SHP77 treated with DMSO at 0.1 percent for 48 hours (cell line): ENCODE measurements around the gene ENDOV.

Experiments
- DNase-seq: peaks from one replicate; lab custom pipeline; 2025; lab: John Stamatoyannopoulos, UW

The ENDOV gene

DNA sequence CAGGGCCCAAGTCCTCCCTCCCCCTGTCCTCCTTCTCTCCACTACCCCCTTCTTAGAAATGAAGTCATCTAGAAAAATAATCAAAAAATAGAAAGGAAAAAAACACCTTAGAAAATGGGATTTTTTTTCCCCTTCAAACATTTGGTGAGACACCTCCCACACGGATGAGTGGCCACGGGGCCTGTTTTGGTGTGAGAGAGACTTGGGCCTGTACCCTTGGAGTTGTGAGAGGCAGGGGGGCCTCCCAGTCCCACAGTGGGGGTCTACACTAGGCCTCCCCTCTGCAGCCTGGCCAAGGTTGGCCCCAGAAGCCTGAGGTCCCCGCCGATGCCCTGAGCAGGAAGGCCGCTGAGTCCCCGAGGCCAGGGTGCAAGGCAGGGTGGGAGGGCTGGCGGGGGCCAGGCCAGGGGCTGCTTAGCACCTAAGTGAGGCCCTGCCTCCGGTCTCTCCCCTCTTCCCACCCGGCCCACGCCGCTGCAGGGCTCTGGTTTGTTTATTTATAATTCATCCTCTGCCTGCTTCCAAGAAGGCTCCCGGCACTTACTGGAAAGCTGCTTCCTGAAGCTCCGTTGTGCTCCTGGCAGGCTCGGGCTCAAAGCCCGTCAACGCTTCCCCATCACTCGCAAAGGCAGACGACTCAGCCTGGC lies 35.1 kb downstream of the ENDOV start:
- no peak for DNase-seq

DNA sequence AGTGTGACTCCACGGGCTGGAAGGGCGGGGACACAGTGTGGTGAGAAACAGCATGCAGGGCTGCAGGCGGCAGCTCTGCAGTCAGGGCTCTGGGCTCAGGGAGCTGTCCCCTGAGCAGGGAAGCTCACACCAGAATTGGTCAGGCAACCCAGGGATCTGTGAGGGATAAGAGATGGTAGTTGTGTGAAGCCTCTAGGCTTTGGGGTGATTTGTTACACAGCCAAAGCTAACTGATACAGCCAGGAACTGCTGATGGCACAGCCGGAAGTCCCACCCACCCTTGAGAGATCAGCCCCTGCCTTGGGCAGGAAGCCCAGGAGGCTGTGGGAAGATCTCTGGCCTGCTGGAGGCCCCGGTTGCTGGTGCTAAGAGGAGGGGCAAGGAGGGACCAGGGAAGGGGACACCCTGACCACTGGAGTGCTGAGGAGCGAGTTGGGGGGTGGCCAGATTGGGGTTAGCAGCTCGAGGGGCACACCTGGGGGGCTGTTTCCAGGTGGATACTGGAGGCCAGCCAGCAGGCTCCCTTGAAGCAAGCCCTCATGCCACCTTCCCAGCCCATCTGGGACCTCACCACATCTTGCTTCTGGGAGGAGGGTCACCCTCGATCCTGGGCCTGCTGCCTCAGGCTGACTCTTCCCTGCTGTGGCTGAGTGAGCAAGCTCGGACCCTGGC lies 36.3 kb downstream of the ENDOV start:
- no peak for DNase-seq

GRCh38 chr17:80452173-80452915 lies 37.4 kb downstream of the ENDOV start:
- DNase-seq = no peak

DNA sequence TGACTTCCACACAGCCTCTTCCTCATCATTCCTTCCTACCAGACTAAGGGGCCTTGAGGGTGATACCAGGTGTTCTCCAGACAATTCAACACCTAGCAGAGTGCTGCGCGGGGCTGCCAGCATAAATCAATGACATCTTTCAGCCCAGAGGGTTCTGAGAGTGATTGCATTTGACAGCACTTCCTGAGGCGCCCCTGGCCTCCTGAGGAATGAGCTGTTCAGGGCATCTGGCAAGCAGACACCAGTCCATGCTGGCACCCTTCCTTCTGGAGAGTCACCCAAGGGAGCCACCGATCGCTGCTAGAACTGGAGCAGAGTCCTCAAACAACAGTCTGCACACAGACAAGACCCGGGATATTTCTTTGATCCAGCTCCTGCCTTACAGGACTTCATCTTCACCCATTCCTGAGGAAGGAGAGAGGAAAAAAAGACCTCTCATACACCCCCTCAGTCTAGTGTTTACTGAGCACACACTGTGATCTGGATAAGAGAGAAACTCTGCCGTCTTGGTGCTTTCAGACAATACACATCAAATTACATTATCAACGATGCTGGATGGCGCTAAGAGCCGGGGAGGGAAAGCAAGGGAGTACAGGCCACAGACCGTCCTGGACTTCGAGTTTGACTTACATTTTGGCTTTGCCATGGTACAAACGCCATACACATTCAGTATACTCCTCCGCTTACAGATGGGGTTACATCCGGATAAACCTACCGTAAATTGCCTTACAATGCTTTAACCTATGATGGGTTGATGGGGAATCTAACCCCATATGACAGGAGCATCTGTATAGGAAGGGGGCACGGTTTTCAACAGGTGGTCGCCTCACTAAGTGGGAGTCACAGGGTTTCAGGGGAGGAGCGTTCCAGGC lies 38.4 kb downstream of the ENDOV start:
- DNase-seq = no peak

GRCh38 chr17:80453998-80454556 lies 39.1 kb downstream of the ENDOV start:
- no peak for DNase-seq

DNA sequence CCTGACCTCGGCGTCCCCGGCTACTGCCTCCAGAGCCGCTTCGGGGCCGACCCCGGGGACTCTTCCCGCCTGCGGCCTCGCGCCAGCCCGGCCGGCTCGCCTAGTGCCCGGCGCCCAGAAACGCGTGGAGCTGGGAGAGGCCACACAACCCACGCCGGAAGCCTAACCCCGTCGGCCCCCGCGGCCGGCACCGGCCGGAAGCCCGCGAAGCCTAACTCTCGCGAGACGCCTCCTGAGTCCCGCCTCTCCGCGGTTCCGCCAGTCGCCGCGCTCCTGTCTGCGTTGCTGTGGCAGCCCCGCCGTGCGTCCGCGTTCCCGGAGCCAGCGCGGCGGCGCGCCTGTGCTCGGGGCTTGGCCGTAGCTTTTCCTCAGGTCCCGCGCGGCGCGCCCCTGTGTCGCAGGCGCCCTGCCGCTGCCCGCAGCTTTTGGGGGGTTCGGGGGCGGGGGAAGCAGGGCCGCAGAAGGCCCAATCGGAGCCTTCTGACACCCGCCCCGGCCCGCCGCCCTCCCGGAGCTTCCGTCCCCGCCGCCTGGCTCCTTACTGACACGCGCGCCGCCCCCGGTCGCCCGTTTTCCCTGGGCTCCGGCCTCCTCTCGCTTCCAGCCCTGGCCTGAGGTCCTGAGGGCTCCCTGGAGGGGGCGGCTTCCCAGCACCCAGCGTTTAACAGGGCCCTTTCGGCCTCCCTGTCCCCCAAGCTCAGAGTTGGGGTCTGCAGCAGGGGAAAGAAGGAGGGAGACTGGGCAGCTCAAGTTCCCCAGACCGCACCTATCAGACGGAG lies 39.8 kb downstream of the ENDOV start:
- DNase-seq = peak; percentile 94

DNA sequence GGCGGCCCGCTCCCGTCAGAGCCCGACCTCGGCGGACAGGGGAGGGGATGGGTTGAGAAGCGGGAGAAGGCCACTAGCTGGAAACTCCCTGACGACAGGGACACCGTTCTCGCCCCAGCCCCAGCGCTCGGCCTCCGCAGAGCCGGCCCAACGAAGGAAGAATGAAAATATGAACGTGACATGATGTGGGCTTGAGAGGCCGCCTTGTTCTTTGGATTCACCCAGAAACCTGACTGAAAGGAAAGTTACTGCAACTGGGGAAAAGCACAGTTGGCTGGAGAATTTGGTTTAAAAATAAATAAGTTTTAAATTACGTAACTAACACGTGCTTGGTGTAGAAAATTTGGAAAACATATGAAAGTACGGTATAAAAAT lies 40.4 kb downstream of the ENDOV start:
- no peak for DNase-seq

DNA sequence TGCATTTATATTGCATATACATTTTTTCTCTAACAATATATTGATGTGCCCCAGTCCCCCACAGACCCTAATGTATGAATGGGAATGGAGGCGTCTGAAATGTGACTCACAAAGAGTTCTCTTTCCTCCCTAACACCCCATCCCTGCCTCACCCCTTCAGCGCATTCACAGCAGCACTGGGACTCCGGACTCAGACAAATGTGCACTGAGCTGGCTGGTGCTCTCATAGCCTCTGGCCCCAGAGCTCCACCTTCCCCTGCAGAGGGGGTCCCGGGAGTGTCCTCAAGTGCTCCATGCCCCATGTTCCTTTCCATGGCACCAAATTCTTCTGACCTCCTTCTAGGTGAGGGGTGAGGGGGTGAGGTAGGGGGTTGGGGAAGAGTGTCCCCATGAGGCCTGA lies 40.8 kb downstream of the ENDOV start:
- DNase-seq = peak; percentile 26

- no peak for DNase-seq
These were observed 41.7 kb downstream of the ENDOV start for GRCh38 chr17:80456465-80457235.

DNA sequence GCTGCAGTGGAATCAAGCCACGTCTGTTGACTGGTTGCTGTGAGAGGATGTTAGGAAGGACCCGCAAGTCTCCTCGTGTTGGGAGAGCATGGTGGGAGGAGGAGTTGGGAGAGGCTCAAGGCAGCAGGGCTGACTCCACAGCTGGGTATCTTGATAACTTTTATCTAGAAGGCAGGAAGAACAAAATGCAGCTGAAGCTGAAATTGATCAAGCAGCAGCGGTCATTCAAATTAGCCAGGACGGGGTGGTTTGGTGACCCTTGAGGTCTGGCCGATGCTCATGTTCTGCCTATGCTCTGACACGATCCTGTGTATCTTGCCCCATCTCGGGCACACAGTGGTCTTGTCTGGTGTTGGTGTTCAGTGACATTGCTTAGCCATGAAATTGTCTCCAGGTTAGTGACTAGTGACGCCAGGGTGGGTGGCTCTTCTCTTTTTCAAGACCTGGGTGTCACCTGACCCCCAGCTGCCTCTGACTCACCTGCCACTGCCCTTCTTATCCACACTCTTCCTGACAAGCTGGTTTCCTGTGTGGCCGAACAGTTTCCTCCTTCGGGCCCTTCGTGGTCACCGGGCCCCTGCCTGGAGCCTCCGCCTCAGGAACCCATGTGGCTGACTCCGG lies 42.4 kb downstream of the ENDOV start:
- DNase-seq = no peak

- DNase-seq = no peak
These were observed 43.0 kb downstream of the ENDOV start for GRCh38 chr17:80458016-80458415.

- DNase-seq = no peak
These were observed 44.3 kb downstream of the ENDOV start for GRCh38 chr17:80459234-80459633.

DNA sequence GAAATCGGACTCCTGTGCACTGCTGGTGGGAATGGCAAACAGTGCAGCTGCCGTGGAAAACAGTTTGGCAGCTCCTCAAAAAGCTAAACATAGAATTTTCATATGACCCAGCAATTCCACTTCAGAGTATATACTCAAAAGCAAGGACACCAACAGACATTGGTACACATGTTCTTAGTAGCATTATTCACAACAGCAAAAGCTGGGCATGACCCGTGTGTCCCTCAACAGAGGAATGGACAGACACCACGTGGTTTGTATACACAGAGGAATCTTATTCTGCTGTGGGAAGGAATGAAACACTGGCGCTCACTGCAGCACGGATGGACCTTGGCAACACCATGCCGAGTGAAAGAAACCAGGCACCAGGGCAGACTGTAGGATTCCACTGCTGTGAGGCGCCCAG lies 45.5 kb downstream of the ENDOV start:
- no peak for DNase-seq

- no peak for DNase-seq
These were observed 46.7 kb downstream of the ENDOV start for GRCh38 chr17:80461528-80462160.

- no peak for DNase-seq
These were observed 48.9 kb downstream of the ENDOV start for GRCh38 chr17:80463784-80464400.

DNA sequence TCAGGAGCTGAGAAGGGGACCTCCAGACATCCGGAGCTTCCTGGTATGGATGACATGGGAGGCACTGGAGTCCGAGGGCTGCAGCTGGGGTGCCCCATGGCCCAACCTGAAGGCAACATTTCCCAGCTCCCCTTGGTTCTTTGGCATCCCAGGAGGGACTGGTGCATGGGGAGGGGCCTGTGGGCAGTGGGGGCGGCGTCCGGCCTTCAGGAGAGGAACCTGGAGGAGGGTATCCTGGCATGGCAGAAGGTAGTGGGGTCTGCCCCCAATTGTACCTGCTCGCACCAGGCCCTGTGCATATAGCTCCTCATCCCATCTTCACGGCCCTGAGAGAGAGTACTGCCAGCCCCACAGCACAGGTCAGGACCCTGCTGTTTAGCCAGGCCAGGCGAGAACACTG lies 49.5 kb downstream of the ENDOV start:
- no peak for DNase-seq

DNA sequence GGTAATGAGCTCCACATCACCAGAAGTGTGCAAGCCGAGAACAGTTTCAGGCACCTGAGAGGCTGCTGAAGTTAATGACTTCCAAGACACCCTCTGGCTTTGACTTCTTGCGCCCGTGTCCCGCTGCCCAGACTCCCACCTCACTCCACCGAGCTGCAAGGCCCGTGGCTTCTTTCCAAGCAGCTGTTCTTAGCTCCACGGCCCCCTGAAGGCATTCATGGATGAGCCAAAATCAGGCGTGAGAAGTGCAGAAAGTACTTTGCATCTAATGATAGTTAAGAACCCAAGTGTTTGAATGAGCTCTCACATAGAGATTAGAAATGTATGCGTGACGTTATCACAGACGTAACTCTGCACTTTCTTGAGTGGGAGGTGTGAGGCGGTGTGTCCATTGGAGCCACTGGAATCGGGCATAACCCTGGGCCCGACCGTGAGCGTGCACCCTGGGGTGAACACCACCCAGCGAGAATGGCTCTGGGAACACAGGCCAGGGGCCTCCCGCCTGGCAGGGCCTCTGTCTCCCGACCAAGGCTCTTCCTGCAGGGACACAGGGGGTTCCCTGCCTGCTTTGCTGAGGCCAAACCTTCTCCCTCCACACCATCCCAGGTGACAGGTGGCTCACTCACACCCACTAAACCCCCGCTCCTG lies 50.5 kb downstream of the ENDOV start:
- no peak for DNase-seq

DNA sequence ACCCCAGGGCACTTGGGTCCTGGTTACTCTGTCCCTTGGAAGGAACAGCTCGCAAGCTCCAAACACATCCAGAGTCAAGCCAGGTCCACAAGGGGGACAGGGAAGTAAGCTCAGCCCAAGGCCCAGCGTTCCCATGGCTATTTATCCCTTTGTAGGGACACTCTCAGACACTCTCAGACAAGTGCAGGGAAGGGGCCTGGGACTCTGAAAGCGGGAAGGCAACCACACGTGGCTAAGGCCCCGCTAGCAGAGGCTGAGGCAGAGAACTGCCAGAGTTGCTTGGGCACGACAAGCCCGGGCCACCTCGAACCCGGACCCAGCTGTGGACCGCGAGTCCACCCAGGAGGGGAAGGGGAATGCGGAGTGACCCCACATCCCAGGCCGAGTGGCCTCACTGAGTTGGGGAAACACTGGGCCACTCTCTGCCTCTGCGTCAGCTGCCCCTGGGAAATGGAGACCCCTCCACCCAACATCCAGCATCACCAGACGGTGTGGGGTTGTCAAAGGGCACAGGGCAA lies 51.3 kb downstream of the ENDOV start:
- DNase-seq = no peak
